ENCODE measurements around the gene NTM. TPM values are rescaled to one million over a fixed set of nuclear protein-coding genes. Genes with fewer than 3 reads are reported as not detected.

Gene NTM
- total and polyA plus RNA-seq, 10 donors: 0.13 to 1.6 (median 0.67) TPM

DNA sequence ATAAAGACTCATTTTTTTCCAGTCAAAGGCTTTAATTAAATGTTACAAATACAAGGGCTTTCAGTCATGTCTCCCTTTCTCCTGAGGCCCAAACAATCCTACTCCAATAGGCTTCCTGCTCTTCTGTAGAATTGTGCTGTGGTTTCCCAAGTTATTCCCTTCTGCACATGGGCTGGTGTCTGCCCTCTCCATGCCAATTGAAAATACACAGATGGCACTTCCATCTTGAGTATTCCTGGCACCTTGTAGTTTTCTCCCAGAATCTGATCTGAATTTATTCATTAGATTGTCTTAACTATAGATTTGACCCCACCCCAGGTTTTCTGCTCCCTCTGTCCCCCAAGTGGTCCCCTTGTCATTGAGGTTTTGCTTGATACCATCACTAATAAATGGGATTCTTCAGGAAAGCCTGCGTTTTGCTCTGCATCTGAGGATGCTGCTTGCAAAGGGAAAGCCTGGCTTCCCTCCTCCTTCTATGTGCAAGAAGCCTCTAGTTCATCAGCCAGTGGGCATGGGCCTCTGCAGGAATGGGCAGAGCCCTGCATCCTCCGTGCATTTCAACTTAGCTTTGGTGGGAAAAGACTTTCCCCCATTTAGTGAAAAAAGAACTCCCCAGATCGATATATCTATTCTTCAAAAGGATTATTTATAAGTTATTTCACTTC is 926.7 kb downstream of the NTM start:
- intact Hi-C loops (cut with DNase I; ENCODE audit: low total_unique reads): no loop called here
- no peaks in the 10 kb centered on the region for H3K4me1 ChIP-seq
- no peaks in the 10 kb centered on the region for H3K9me3 ChIP-seq
- no peak for DNase-seq
- TF ChIP-seq POLR2AphosphoS5 (IDR thresholded peaks at IDR 0.05) (no peak), POLR2A (IDR thresholded peaks at IDR 0.05) (no peak)
- TF ChIP-seq, protein P1, sequence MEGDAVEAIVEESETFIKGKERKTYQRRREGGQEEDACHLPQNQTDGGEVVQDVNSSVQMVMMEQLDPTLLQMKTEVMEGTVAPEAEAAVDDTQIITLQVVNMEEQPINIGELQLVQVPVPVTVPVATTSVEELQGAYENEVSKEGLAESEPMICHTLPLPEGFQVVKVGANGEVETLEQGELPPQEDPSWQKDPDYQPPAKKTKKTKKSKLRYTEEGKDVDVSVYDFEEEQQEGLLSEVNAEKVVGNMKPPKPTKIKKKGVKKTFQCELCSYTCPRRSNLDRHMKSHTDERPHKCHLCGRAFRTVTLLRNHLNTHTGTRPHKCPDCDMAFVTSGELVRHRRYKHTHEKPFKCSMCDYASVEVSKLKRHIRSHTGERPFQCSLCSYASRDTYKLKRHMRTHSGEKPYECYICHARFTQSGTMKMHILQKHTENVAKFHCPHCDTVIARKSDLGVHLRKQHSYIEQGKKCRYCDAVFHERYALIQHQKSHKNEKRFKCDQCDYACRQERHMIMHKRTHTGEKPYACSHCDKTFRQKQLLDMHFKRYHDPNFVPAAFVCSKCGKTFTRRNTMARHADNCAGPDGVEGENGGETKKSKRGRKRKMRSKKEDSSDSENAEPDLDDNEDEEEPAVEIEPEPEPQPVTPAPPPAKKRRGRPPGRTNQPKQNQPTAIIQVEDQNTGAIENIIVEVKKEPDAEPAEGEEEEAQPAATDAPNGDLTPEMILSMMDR (IDR thresholded peaks at IDR 0.05 in 8 of 11, conservative IDR thresholded peaks at IDR 0.05 in 3 of 11): no peak
- no peaks in the 10 kb centered on the region for H3K36me3 ChIP-seq
- H3K27ac ChIP-seq: no peak overlapping the region
- WGBS, 5 donors: 74 to 89% (median 83%) methylated on average over 3 of the region's 3 CpGs
- no peaks in the 10 kb centered on the region for H3K27me3 ChIP-seq (replicated peaks in 1 of 7)
- H3K4me3 ChIP-seq: no peak overlapping the region

- Histone ChIP-seq H3K4me1 (no peaks in the 10 kb centered on the region), H3K27ac (no peak overlapping the region), H3K27me3 (replicated peaks in 1 of 7) (no peaks in the 10 kb centered on the region), H3K36me3 (no peaks in the 10 kb centered on the region), H3K4me3 (no peak overlapping the region), H3K9me3 (no peaks in the 10 kb centered on the region)
- no peak for DNase-seq
- WGBS, 5 donors: 83 to 95% (median 84%) methylated on average over 4 of the region's 4 CpGs
- TF ChIP-seq POLR2AphosphoS5 (IDR thresholded peaks at IDR 0.05): no peak
- TF ChIP-seq, protein P1 (IDR thresholded peaks at IDR 0.05 in 8 of 11, conservative IDR thresholded peaks at IDR 0.05 in 3 of 11): no peak
- TF ChIP-seq POLR2A (IDR thresholded peaks at IDR 0.05): no peak
- intact Hi-C loops (cut with DNase I; ENCODE audit: low total_unique reads): no loop called here
Observed at GRCh38 chr11:132298357-132298756, 927.9 kb downstream of the NTM start.

GRCh38 chr11:132300283-132300682 is 929.9 kb downstream of the NTM start:
- intact Hi-C loops (cut with DNase I; ENCODE audit: low total_unique reads): no loop called here
- 66 to 76% (median 68%) methylated on average over 5 of the region's 5 CpGs for WGBS, 5 donors
- no peaks in the 10 kb centered on the region for H3K4me1 ChIP-seq
- no peak overlapping the region for H3K27ac ChIP-seq
- DNase-seq: no peak
- TF ChIP-seq POLR2AphosphoS5 (IDR thresholded peaks at IDR 0.05): no peak
- TF ChIP-seq, protein P1 (IDR thresholded peaks at IDR 0.05 in 8 of 11, conservative IDR thresholded peaks at IDR 0.05 in 3 of 11): no peak
- no peak for TF ChIP-seq POLR2A (IDR thresholded peaks at IDR 0.05)
- no peaks in the 10 kb centered on the region for H3K36me3 ChIP-seq
- no peak overlapping the region for H3K4me3 ChIP-seq
- H3K9me3 ChIP-seq: no peaks in the 10 kb centered on the region
- no peaks in the 10 kb centered on the region for H3K27me3 ChIP-seq (replicated peaks in 1 of 7)

DNA sequence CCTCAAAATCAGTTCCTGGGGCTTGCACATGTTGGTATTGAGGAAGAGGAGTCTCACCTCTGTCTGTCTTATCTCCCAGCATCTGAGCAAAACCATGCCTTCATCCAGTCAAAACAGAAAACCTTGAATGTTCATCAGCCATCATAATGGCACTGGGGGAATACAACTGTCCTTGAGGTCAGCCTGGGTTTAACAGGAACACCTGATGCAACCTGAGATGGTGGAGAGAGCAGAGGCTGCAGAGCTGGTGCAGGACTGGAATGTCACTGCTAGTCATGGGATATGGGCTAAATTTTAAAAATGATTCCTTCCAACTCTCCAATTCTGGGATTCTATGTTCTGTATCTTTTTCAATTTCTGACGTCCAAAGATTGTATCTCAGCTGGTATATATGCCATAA is 931.0 kb downstream of the NTM start:
- Histone ChIP-seq H3K9me3 (no peaks in the 10 kb centered on the region), H3K4me3 (no peak overlapping the region), H3K4me1 (no peaks in the 10 kb centered on the region), H3K27ac (no peak overlapping the region), H3K27me3 (replicated peaks in 1 of 7) (no peaks in the 10 kb centered on the region), H3K36me3 (no peaks in the 10 kb centered on the region)
- TF ChIP-seq POLR2AphosphoS5 (IDR thresholded peaks at IDR 0.05) (no peak), POLR2A (IDR thresholded peaks at IDR 0.05) (no peak)
- TF ChIP-seq, protein P1 (IDR thresholded peaks at IDR 0.05 in 8 of 11, conservative IDR thresholded peaks at IDR 0.05 in 3 of 11): no peak
- intact Hi-C loops (cut with DNase I; ENCODE audit: low total_unique reads): no loop called here
- 57 to 79% (median 75%) methylated on average over 1 of the region's 1 CpG for WGBS, 5 donors
- no peak for DNase-seq

All from spleen (tissue), 11 donors.